AG09319 (cell line): ENCODE measurements around the gene GCNT1.
"Not testable (repeated sequence)": the region's sequence is repeated elsewhere in the genome, so short reads cannot be mapped to it uniquely, and the experiment has no call there.

Experiments used
- DNase-seq: peaks from one replicate; pipeline ENCODE4 v3.0.0-alpha.2; 2010; ENCODE audit warnings: low read depth; ENCODE audit errors: extremely low read depth
- TF ChIP-seq, protein P1 (sequence below): IDR thresholded peaks from 2 replicates; pipeline ENCODE4 v1.5.1; 2011; ENCODE audit warnings: low read depth, mild to moderate bottlenecking, inconsistent platforms, low read length, moderate library complexity

Gene GCNT1

DNA sequence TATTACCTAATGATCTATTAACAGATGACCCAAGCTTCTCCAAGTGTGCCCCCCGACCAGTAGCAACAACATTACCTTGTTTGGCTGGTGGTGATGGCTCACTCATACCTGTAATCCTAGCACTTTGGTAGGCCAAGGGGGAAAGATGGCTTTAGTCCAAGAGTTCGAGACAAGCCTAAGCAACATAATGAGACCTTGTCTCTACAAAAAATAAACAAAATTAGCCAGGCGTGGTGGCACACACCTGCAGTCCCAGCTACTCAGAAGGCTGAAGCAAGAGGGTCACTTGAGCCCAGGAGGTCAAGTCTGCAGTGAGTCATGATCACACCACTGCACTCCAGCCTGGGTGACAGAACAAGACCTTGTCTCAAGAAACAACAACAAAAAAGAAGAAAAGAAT lies 62.9 kb downstream of the GCNT1 start:
- no peak for DNase-seq
- TF ChIP-seq, protein P1, sequence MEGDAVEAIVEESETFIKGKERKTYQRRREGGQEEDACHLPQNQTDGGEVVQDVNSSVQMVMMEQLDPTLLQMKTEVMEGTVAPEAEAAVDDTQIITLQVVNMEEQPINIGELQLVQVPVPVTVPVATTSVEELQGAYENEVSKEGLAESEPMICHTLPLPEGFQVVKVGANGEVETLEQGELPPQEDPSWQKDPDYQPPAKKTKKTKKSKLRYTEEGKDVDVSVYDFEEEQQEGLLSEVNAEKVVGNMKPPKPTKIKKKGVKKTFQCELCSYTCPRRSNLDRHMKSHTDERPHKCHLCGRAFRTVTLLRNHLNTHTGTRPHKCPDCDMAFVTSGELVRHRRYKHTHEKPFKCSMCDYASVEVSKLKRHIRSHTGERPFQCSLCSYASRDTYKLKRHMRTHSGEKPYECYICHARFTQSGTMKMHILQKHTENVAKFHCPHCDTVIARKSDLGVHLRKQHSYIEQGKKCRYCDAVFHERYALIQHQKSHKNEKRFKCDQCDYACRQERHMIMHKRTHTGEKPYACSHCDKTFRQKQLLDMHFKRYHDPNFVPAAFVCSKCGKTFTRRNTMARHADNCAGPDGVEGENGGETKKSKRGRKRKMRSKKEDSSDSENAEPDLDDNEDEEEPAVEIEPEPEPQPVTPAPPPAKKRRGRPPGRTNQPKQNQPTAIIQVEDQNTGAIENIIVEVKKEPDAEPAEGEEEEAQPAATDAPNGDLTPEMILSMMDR, result no peak

DNA sequence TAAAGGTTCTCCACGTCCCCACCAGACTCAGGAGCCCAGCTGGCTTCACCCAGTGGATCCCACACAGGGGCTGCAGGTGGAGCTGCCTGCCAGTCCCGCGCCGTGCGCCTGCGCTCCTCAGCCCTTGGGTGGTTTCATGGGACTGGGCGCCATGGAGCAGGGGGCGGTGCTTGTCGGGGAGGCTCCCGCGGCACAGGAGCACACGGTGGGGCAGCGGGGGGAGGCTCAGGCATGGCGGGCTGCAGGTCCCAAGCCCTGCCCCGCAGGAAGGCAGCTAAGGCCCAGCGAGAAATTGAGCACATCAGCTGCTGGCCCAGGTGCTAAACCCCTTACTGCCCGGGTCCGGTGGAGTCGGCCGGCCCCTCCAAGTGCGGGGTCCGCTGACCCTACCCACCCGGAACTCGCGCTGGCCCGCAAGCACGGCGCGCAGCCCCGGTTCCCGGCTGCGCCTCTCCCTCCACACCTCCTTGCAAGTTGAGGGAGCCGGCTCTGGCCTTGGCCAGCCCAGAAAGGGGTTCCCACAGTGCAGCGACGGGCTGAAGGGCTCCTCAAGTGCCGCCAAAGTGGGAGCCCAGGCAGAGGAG lies 64.7 kb downstream of the GCNT1 start:
- DNase-seq, result not testable (repeated sequence)

DNA sequence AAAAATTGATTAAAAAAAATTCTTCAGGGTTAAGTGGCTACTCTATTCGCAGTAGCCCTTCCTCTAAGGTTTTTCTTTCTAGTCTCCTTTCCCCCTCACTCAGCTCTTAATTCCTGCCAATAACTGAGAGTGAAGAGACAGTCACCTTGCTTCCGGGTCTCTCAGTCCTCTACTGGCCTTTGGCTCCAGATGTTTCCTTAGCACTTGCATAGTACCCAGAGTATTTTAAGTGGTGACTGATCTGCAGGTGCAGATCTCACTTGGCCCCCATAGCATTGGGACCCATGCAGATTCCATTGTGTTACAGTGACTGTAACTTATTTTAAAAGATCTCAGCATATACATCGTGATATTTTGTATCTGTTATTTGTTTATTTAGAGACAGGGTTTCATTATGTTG lies 66.2 kb downstream of the GCNT1 start:
- no peak for DNase-seq
- TF ChIP-seq, protein P1, result no peak

DNA sequence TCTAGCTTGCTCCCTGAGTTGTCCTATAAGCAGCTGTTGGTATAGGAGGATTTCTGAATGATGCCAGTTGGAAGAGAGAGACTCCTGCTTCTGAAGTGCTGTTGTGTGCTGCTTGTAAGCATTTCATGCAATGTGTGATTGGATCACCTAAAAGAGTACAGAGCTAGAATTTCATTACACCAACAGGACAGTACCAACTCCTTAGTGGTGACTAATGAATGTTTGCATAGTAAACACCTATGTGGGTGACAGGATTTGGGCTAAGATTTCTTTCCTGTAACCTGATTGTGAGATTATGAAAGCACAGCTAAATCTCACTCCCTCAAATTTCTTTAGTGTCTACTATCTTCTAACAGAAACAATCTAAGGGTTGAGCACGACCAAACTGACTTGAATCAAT lies 67.0 kb downstream of the GCNT1 start:
- DNase-seq, result no peak
- TF ChIP-seq, protein P1, result no peak

DNA sequence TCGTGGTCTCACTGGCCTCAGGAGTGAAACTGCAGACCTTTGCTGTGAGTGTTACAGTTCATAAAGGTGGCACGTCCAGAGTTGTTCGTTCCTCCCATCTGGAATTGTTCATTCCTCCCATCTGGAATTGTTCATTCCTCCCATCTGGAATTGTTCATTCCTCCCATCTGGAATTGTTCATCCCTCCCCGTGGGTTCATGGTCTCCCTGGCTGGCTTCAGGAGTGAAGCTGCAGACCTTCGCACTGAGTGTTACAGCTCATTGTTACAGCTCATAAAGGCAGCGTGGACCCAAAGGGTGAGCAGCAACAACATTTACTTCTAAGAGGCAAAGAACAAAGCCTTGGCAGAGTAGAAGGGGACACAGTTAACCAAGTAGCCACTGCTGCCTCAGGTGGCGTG lies 69.1 kb downstream of the GCNT1 start:
- peak; percentile 38 for DNase-seq
- TF ChIP-seq, protein P1, result no peak

DNA sequence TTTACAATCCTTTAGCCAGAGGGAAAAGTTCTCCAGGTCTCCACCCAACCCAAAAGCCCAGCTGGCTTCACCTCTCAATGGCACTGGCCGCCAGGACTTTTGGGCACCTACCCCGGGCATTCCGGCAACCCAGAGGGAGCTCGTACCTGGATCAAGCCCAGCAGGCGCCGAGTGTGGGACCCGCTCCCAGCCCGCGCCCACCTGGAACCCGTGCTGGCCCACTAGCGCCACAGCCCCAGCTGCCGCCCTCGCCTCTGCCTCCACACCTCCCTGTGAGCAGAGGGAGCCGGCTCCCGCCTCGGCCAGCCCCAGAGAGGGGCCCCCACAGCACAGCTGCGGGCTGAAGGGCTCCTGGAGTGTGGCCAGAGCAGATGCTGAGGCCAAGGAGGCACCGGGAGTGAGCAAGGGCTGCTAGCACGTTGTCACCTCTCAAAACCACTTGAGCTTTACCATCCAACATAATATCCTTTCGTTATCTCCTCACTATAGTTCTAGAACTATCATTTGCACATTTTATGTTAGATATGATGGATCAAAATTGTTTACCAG lies 69.7 kb downstream of the GCNT1 start:
- TF ChIP-seq, protein P1, result no peak
- no peak for DNase-seq

DNA sequence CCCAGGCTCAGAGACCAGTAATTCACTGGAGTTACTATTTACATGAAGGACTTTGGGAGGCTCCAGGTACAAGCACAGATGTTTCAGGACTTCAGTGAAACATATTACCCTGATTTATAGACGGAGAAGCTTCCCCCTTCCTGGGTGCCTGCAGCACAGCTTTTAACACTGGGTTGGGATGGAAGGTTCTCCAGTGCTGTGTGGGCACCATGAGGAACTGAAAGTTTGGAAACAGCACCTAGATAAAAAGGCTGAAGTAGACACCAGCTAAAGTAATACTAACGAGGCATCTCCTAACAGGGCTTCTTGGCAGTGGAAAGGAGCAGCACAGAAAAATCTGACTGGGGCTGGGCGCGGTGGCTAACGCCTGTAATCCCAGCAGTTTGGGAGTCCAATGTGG lies 70.7 kb downstream of the GCNT1 start:
- DNase-seq, result no peak
- TF ChIP-seq, protein P1, result no peak
